ENCODE results near the gene AKR1B1.

The AKR1B1 gene

GRCh38 chr7:134415700-134416099, 43.2 kb downstream of the AKR1B1 start:
- no peak for DNase-seq (ENCODE audit: low read depth in 3 of 3)

DNA sequence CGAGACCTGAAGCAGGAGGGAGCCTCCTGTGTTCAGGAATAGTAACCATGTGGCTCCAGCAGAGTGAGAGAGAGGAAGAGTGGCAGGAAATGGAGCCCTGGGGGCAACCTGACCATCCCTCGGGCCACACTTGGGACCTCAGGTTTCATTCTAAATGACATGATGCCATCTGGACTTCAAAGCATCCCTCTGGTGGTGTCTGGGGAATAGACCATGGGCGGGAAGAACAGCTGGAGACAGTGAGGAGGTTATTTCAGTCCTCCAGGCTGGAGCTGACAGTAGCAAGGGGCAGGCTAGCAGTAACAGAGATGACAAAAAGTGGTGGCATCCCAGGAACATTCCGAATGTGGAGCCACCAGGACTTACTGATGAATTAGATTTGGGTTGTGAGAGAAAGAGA, 44.8 kb downstream of the AKR1B1 start:
- no peak for DNase-seq (ENCODE audit: low read depth in 3 of 3)

DNA sequence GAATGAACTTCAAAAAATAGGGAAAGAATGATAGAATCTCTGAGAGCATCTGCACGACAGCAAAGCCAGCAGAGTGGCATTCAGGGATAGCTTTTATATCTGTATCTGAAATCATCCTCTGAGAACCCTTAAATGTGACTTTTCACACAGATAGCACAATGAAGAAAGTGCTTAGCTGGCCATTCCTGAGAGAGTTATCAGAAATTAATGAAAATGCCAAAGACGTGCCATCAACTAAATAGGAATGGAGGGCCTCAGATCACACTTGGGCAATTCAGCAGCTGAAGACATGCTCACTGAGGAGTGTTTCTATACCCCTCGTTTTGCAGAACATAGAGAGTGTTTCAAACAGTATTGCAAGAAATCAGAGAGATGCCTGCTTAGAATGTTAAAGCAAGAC, 51.6 kb downstream of the AKR1B1 start:
- DNase-seq (ENCODE audit: low read depth in 3 of 3) = no peak

DNA sequence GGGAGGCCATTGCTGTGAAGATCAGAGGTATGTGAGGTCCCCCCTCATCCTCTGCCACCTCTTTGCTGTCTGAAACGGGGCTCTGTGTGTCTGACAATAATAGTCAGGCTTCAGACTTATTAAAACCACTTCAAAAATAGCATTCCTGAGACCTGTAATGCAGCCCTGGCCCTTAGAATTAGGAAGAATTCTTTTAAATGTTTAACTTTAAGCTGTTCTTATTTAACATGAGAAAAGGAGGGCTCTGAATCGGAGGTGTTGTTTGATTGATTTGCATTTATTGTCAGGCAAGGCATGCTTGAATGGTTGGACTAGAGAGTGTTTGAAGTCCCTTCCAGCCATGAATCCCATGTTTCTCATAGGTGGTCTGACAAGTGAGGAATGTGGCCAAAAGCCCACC, 52.5 kb downstream of the AKR1B1 start:
- DNase-seq (ENCODE audit: low read depth in 3 of 3) = no peak

DNA sequence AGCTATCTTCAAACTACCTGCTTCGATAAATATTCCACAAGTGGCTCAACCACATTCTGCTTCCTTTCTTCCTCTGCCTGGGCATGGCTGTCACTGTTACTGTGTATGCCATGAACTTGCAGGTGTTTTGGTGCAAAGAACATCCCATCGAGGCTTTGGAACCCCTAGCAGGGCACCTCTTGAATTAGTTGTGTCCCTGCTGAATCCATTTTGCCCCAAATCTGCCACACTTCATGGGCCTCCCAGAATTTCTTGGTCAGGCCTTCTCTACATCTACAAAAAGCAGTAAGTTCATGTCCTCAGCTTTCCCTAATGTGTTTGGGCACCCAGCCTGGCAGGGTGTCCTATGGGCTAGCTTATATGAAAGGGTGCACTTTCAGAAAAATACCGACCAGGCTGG, 53.6 kb downstream of the AKR1B1 start:
- no peak for DNase-seq (ENCODE audit: low read depth in 3 of 3)

GRCh38 chr7:134403062-134403461, 55.8 kb downstream of the AKR1B1 start:
- DNase-seq (ENCODE audit: low read depth in 3 of 3) = no peak

- DNase-seq (ENCODE audit: low read depth in 3 of 3) = no peak
Measured at GRCh38 chr7:134400859-134401258, 58.0 kb downstream of the AKR1B1 start.

GRCh38 chr7:134396031-134396430, 62.9 kb downstream of the AKR1B1 start:
- no peak for DNase-seq (ENCODE audit: low read depth in 3 of 3)

DNA sequence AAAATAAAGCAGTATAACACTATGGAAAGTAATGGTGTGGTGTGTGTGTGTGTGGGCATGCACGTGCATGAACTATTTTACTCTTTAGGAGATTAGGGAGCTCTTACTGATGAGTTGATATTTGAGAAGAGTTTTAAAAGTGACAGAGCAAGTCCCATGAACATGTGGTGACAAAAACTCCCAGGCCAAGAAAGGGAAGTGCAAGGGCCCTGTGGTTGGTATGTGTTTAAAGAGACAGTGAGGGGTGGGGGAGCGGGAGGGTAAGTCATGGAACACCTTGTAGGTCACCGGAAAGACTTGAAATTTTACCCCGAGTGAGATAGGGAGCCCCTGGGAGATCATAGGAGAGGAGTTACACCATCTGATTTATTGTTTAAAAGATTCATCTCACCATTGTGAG, 63.3 kb downstream of the AKR1B1 start:
- DNase-seq (ENCODE audit: low read depth in 3 of 3) = no peak

DNA sequence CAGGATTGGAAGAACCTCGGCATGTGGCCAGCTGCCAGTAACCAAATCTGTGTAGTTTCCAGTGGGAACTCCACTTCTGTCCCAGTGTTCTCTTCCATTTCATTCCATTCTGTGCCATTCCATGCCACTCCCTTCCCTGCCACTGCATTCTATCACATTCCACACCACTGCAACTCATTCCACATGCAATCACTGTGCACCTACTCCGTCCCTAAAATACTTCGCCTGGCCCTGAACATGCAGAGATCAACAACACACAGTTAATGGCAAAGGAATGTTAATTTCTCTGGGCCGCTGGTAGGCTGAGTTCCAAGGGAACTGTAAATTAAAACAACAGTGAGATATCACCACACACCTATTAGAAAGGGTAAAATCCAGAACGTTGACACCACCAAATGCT, 64.8 kb downstream of the AKR1B1 start:
- DNase-seq (ENCODE audit: low read depth in 3 of 3) = no peak
